PC-9 (cell line): ENCODE data around the gene RITA1.

Experiments used
- EZH2 ChIP-seq: fragments of 200-600 bp; sonication (generic); IDR thresholded peaks from 2 replicates; pipeline ENCODE4 v1.8.0; 2017; ENCODE audit warnings: antibody characterized with exemption, low read depth
- TF ChIP-seq, protein P1 (sequence below): fragments of 200-600 bp; sonication (generic); conservative IDR thresholded peaks from 2 replicates; pipeline ENCODE4 v1.6.1; 2017; ENCODE audit warnings: mixed run types, antibody characterized with exemption, mild to moderate bottlenecking, moderate library complexity

GRCh38 chr12:113170926-113171325 is 14.6 kb upstream of the RITA1 start:
- TF ChIP-seq, protein P1, sequence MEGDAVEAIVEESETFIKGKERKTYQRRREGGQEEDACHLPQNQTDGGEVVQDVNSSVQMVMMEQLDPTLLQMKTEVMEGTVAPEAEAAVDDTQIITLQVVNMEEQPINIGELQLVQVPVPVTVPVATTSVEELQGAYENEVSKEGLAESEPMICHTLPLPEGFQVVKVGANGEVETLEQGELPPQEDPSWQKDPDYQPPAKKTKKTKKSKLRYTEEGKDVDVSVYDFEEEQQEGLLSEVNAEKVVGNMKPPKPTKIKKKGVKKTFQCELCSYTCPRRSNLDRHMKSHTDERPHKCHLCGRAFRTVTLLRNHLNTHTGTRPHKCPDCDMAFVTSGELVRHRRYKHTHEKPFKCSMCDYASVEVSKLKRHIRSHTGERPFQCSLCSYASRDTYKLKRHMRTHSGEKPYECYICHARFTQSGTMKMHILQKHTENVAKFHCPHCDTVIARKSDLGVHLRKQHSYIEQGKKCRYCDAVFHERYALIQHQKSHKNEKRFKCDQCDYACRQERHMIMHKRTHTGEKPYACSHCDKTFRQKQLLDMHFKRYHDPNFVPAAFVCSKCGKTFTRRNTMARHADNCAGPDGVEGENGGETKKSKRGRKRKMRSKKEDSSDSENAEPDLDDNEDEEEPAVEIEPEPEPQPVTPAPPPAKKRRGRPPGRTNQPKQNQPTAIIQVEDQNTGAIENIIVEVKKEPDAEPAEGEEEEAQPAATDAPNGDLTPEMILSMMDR, result no peak
- TF ChIP-seq EZH2, result no peak
